ENCODE results near the gene PAX7.
"Not testable (repeated sequence)": the region's sequence is repeated elsewhere in the genome, so short reads cannot be mapped to it uniquely, and the experiment has no call there.

Gene PAX7

DNA sequence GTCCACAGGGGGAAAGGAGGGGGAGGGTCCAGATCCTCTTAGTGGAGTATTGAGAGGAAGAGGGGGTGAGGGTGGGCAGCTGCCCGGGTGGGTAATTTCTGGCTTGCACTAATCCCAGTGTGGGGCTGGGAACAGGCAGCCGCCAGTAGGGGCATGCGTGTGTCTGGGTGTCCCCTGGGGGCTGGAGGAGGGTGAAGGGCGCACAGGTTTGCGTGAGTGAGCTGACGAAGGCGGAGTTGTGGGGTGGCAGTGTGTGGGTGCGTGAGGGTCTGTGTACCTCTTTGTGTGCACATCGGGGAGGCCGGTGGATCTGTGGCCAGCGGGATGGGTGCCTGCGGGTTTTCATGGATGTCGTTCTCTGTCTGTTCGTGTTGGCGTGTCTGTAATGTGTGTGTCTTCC is 97.3 kb downstream of the PAX7 start:
- DNase-seq (ENCODE audit: low read depth): no peak

DNA sequence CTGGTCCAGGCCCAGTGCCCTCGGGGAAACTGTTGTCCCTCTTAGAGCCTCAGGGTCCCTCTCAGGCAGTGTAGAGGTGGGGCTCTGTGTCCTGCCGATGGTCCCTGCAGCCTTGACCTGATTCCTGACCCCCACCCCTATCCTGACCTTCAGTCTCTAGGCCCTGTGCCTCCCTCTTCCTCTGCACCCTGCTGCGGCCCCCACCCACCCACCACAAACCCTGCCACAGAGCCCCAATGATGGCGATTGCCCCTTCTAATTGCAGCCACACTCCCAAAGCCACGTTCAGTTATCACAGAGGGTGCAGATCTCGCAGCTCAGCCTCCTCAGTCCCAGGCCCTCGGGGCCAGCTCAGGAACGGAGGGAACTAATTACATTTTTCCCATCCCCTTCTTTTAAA is 99.7 kb downstream of the PAX7 start:
- DNase-seq (ENCODE audit: low read depth): no peak

DNA sequence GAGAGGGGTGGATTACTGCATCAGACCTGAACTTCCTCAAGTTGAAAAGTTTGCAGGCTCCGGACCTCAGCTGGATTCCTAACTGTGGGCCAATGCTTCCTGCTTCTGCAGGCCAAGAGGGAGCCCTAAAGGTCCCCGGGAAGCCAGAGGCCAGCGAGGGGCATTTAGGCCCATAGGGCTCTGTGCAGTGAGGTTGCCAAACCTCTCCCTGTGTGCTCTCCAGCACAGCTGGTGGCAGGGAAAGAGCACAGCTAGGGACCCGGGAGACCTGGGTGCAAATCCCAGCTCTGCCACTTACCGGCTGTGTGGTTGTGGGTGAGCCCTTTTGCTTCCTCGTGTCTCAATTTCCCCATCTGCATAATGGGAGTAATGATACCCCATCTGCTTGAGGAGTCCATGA is 100.5 kb downstream of the PAX7 start:
- no peak for DNase-seq (ENCODE audit: low read depth)

DNA sequence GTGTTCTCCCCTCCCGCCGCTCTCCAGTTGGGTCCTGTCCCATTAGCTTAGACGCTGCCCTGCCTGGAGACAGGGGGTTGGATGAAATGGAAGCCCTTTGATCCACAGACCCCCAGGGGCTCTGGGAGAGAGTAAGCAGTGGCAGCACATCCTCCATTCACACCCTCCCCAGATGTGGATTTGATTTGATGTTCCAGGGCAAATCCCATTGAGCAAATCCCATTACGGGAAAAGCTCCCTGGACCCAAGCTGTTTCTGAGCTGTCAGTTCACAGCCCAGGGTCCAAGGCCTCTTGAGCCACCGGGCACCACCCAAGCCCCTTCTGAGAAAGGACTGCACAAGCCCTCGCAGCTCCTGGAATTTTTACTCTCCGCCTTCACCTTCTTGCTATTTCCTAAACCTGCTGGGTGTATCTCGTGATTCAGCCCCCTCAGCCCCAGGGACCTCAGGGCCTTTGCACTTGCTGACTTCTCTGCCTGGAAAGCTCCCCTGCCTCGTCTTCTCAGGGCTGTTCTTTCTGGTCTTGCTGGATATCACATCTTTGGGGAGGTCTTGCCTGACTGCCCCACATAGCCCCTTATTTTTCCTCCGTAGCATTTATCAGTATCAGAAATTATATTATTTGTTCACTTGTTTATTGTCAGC is 101.1 kb downstream of the PAX7 start:
- DNase-seq (ENCODE audit: low read depth): no peak

DNA sequence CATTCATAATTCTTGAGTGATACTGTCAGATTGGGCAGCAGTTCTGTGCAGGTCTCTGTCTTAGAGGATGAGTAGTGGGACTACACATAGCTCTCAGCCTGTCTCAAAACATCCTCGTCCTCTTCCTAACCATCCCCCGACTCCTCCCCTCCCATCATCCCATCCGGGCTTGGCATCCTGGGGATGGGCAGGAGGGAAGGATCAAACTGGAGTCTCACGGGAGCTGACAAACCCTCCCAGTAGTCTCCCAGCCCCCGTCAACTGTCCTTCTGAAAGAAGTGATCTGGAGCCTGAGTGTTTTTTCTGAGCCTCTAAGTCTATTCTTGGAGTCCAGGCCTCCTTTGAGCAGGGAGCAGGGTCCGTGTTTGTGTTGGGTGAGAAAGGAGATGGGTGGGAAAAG is 102.0 kb downstream of the PAX7 start:
- no peak for DNase-seq (ENCODE audit: low read depth)

DNA sequence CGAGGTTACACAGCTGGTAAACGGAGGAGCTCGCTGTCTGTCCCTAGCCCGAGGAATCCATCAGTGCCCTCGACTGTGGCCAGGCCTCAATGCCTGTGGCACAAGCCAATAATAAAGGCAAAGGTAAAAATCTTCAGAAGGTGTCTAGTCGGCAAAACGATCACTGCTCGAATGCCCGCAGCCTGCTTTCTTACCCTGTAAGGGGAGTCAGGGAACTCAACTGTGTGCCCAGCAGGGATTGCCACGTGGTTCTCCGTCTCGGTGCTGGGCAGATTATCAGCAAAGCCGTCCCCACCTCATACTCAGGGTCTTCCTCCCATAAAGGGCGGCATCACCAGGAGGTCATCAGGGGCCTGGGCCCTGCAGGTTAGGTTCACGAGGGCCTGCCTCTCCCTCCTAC is 103.4 kb downstream of the PAX7 start:
- no peak for DNase-seq (ENCODE audit: low read depth)

DNA sequence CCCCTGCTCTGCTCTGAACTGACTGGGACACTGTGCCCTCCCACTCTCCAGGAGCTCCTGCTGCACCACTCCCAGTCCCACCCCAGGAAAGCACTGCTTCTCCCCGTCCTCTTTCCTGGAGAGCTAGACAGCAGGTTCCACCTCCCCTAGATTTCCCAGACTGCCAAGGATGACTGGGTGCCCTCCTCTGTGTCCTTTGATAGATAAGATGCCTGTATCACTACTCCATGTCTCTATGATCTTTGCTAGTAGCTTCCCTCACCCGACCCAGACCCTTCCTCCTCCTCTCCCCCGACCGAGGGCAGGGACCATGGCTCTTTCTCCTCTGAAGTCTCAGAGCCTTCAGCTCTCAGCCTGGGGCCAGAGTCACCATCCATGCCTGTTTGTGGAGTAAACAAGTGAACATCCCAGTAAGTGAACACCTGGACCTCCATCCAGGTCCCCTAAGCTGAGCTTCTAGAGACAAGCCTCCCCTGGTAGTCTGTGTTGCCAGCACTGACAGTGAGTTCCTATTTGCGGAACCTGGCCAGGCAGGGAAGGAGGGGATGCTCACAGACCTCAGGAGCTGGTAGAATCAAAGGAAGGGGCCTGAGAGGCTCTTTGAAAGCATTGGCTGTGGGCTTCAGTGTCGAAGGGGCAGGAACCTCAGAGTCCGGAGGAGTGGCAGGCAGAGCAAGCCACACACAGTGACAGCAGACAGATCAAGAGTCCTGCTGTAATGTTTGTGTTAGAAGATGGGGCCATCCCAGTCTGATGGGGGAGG is 104.0 kb downstream of the PAX7 start:
- no peak for DNase-seq (ENCODE audit: low read depth)

DNA sequence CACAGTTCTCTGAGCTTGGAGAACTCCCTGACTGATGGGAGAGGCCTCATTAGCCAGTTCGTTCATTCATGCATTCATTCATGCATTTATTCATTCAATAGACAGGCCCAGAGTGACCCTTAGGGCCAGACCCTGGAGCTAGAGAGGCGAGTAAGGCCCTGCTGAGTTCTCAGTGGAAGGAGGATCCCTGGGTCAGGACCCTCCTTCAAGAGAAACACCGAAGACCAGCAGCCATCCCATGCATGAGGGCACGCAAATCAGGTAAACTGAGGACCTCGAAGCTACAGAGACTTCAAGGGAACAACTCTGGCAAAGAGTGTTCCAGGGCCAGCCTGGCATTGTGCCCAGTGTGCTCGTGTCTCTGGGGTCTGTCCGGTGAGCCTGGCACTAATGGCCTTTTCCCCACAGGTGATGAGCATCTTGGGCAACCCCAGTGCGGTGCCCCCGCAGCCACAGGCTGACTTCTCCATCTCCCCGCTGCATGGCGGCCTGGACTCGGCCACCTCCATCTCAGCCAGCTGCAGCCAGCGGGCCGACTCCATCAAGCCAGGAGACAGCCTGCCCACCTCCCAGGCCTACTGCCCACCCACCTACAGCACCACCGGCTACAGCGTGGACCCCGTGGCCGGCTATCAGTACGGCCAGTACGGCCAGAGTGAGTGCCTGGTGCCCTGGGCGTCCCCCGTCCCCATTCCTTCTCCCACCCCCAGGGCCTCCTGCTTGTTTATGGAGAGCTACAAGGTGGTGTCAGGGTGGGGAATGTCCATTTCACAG is 104.8 kb downstream of the PAX7 start:
- DNase-seq (ENCODE audit: low read depth): no peak

DNA sequence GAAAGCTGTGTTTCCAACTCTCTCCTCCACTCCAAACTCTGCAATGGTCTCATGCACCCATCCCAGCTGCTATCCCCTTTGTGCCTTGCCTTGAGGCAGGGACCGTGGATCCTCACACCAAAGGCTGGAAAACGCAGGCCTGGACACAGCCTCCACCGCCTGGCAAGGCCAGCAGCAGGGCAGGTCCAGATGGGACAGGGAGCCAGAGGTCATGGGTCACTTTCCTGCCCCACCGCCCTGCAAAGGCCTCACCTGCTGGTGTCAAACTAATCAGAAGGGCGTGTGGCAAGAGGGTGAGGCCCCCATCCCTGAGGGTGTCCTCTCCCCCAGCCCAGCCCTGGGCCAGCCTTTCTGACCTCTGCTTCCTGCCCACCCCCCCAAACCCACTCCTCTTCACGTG is 106.3 kb downstream of the PAX7 start:
- DNase-seq (ENCODE audit: low read depth): no peak

DNA sequence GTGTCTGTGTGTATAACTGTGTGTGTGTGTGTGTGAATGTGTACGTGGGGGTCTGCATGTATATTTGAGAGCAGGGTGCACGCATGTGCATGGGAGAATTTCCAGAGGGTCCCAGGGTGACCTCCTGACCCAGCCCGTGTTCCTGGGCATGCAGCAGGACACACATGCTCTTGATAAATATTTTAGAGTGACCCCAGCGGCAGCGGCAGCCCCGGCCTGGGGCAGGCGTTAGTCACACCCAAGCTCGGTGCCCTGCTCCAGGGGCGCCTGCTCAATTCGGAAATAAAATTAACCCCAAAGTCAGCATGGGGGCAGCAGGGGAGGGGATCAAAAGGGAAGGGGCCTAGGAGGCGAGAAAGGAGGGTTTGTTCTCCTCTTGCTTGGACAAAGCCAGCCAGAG is 107.5 kb downstream of the PAX7 start:
- no peak for DNase-seq (ENCODE audit: low read depth)

DNA sequence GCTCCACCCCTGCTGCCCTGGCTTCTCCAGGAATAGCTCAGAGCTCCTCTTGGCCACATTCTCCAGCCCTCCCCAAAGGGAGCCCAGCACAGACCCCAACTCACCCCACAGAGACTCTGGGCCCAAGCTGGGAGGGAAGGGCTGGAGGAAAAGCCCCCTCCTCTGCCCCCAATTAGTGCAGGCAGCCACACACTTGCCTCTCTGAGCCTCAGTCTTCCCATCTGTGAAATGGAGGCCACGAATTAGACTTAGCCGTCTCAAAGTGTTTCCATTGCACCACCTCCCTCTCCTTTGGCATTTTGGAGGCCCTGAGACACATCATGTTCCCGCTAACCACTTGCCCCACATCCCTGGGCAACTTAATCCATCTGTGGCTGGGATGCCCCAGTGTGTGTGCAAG is 108.0 kb downstream of the PAX7 start:
- DNase-seq (ENCODE audit: low read depth): no peak

DNA sequence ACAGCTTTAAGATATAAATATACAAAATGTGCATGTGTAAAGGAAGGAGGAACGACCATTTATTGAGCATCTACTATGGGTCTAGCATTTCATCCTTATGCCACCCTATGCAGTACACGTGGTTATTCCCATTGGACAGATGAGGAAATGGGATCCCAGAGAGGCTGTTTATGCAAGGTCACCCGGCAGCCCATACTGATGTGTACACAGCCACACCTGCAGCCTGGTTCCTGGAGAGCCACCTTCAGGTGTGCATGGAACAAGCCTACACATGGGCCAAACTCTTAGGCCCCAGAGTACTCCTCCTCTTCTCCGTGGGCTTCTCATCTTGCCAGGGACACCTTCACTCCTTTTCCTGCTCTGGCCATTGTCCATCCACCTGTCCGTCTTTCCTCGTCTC is 108.8 kb downstream of the PAX7 start:
- DNase-seq (ENCODE audit: low read depth): no peak

DNA sequence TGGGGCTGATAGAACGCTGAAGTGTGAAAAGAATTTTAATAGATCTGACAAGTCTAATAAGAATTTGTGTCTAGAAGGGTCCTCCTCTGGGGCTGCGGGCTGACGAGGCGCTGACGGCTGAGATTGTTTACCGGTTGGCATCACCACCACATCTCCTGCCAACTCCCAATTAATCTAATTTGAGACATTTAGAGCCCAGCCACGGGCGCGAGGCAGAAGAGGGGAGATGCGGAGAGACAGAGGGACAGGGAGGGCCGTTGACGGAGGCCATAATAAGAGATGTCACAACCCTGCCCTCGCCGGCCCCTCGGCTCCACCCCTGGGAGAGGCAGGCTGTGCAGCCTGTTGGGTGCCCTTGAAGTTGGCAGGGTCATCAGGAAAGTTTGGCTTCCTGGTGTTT is 109.3 kb downstream of the PAX7 start:
- DNase-seq (ENCODE audit: low read depth): no peak

DNA sequence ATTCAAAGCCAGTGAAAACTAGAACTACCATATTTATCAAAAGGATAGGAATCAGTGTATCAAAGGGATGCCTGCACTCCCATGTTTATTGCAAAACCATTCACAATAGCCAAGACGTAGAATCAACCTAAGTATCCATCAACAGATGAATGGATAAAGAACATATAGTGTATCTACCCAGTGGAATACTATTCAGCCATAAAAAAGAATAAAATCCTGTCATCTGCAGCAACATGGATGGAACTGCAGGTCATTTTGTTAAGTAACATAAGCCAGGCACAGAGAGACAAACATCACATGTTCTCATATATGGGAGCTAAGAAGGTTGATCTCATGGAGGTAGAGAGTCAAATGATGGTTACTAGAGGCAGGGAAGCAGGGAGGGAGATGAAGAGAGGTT is 110.0 kb downstream of the PAX7 start:
- DNase-seq (ENCODE audit: low read depth): no peak

DNA sequence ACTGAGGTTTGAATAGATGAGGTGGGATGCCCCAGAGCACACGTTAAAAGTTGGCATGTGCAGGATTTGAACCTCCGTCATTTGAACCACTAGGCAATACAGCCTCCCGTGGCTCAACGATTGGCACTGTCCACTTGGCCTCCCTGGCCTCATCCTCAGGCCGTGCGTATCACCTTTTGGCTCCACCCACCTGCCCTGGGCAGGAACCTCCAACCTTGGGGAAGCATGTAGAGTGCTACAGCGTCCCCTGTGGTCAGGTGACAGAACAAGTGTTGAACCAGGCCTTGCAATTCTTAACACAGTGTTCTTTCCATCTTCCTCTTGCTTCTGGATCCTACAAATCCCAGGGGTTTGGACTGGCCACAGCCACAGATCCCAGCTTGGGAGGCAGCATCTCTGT is 112.6 kb downstream of the PAX7 start:
- DNase-seq (ENCODE audit: low read depth): no peak

DNA sequence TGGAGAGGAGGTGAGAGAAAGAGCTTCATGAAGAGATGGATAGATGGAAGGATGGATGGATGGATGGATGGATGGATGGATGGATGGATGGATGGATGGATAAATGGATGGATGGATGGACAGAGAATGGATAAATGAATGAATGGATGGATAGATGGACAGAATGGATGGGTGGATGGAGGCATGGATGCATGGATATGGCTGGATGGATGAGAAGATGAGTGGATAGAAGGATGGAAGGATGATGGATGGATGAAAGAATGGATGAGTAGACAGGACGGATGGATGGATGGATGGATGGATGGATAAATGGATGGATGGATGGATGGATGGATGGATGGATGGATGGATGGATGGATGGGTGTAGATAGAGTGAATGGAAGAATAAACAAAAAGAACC is 113.7 kb downstream of the PAX7 start:
- not testable (repeated sequence) for DNase-seq (ENCODE audit: low read depth)

DNA sequence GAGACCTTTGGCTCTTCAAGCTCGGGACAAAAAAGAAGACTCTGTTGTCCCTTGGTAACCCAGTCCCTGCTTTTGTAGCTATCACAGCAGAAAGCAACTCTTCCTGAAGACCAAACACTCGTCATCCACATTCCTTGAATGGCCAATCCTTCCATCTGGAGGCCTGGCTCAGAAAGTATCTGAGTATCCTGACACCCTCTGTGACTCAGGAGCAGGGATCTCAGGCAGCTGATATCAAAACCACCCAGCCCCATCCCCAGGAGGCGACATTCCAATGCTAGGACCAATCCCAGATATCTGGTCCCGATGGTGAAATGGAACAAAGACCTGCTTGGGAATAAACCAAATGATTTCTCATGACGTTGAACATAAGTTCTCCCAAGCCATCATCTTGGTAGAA is 116.3 kb downstream of the PAX7 start:
- DNase-seq (ENCODE audit: low read depth): no peak

DNA sequence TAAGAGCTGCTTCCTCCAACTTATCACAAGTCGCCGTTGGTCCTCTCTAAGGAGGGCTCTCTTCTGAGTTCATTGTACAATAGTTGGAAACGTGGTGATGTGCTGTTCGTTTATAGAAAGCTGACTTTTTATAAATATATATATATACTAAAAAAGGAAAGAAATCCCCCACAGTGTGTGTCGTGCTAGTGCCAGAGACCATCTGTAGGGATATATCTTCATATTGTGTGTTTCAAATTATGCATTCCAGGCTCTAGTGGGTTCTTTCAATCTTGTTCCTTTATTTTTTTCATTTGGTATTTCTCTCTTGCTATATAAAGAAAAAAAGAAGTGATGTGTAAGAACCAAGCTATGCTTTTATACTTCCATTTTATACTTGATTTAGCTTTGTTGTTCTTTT is 117.0 kb downstream of the PAX7 start:
- no peak for DNase-seq (ENCODE audit: low read depth)

DNA sequence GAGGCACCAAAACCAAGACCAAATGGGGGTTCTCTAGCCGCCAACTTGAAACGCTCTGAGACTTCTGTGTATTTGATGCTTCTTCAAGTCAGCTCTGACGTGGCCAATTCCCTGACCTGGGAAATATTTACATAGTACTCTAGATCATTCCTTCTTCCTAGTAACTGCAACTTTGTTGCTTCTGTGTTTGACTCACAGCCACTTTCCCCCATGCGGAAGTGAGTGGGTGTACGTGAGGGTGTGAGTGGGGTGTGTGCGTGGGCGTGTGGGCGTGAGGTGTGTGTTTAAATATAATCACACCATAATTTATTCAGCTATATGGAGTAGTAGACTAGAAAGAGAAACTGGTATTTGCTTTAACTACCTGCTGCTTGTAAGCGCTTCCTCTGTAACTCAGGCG is 117.8 kb downstream of the PAX7 start:
- DNase-seq (ENCODE audit: low read depth): no peak

DNA sequence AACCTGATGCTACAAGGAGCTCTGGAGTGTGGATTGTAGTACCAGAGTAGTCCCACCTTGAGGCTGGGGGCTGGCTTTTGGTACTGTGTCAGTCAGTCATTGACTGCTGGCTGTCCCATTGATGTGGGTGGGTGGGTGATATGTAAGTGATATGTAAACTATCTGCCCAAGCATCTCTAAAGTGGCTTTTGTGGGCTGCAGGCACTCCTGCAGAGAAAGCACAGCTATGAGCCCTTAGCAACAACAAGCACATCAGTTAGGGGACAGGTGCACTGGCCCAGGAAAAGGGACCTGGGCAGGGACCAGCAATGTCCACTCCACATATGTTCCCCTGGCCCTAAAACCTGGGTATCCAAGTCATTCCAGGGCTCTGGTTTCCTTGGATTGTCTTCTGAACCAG is 118.9 kb downstream of the PAX7 start:
- no peak for DNase-seq (ENCODE audit: low read depth)

DNA sequence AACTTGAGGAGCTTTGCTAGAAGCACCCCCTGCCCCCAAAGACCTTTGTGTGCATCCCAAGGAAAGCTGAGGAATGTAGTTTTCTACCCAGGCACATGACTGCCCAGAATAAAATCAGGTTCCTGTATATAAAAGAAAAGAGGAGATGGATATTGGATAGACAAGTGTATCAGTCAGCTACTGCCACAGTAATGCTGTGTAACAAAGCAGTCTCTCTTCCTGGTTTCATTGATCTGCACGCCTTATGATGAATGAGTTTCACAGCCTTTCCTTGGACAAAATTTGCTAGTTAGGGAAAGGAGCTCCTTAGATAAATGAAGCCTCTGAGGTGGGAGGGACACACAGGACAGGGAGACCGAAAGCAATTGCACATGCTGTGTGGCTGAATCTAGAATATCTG is 120.0 kb downstream of the PAX7 start:
- DNase-seq (ENCODE audit: low read depth): no peak

DNA sequence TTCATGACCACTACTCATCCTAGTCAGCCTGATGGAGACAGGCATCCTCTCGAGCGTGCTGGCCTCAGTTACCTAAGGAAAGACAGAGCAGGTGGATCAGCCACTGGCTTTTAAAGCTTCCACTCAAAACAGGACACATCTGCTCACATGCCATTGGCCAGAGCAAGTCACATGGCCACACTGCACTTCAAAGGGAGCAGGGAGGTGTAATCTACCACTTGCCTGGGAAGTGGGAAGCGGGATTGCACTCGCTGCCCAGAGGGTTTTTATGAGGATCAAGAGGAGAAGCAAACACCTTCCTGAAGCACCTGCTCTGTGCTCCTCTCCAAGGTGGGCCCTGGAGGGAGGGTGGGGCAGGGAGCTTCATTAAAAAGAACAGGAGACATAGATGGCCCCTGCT is 120.8 kb downstream of the PAX7 start:
- DNase-seq (ENCODE audit: low read depth): no peak

DNA sequence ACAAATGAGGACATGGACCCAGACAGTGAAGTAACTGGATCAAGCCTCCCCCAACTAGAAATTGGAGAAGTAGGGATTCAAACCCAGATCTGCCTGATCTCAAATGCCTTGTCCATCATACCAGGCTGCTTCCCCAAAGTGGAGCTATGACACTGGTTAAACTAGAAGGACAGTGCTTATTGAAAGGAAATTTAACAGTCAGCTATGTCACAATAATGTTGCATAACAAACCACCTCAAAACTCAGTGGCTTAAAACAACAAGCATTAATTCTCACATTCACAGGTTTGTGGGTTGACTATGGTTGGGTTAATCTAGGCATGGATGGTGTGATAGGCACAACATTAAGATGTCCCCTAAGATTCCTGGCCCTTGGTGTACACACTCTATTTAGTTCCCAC is 121.8 kb downstream of the PAX7 start:
- no peak for DNase-seq (ENCODE audit: low read depth)

Data from HS-5 (cell line).